OCI-LY7 (cell line): Measurements from ENCODE around the gene ATG4A. TPM values are rescaled to one million over a fixed set of nuclear protein-coding genes. Genes with fewer than 3 reads are reported as not detected.
A peak's percentile ranks its signal among the peaks of the same experiment; 100 is the strongest.

ENCODE experiments used
- BruUV-seq: library from RNA; stranded (reverse); fragments of 400-500 nt; replicated peaks from 2 replicates; lab custom pipeline; 2021; lab: Mats Ljungman, UMichigan
- CTCF ChIA-PET: fragments of 300-600 bp; sonication (Branson Sonifier 250); formaldehyde crosslinking; loops from one replicate; lab custom pipeline; 2022; ENCODE audit warnings: antibody characterized with exemption; ENCODE audit not compliant: unreplicated experiment; lab: Charles Lee
- POLR2A ChIA-PET: fragments of 300-600 bp; sonication (Branson Sonifier 250); formaldehyde crosslinking; loops from one replicate; lab custom pipeline; 2022; ENCODE audit warnings: antibody characterized with exemption; lab: Charles Lee
- DNase-seq: peaks from one replicate; pipeline ENCODE4 v3.0.0-alpha.2; 2015; ENCODE audit warnings: low spot score
- H2AFZ ChIP-seq: fragments of 200-600 bp; sonication (generic), shearing (Covaris generic); 2 replicates; pipeline ENCODE4 v1.6.1; 2014; ENCODE audit warnings: mild to moderate bottlenecking, antibody characterized with exemption, low read length, moderate library complexity
- H3K27ac ChIP-seq: fragments of 200-600 bp; sonication (generic); 2 replicates; pipeline ENCODE4 v1.5.1; 2014; ENCODE audit warnings: mixed run types, low read depth, mild to moderate bottlenecking, moderate library complexity, low read length, inconsistent platforms; ENCODE audit not compliant: poor library complexity, severe bottlenecking
- H3K36me3 ChIP-seq: fragments of 200-600 bp; sonication (generic); 2 replicates; pipeline ENCODE4 v1.6.1; 2014; ENCODE audit warnings: mild to moderate bottlenecking, antibody characterized with exemption, low read length, moderate library complexity, mixed read lengths; ENCODE audit not compliant: insufficient read depth
- H3K4me1 ChIP-seq: fragments of 200-600 bp; sonication (generic); 2 replicates; pipeline ENCODE4 v1.5.1; 2014; ENCODE audit warnings: mild to moderate bottlenecking, low read length; ENCODE audit not compliant: insufficient read depth, poor library complexity, severe bottlenecking
- H3K4me2 ChIP-seq: fragments of 200-600 bp; sonication (generic); 2 replicates; pipeline ENCODE4 v1.6.1; 2014; ENCODE audit warnings: mild to moderate bottlenecking, low read length
- H3K4me3 ChIP-seq: fragments of 200-600 bp; sonication (generic); 2 replicates; pipeline ENCODE4 v1.5.1; 2014; ENCODE audit warnings: mild to moderate bottlenecking, low read depth, low read length; ENCODE audit not compliant: poor library complexity, severe bottlenecking
- H3K79me2 ChIP-seq: fragments of 200-600 bp; sonication (generic); 2 replicates; pipeline ENCODE4 v1.6.1; 2016; ENCODE audit warnings: low read depth, mild to moderate bottlenecking, low read length, moderate library complexity, mixed read lengths; ENCODE audit not compliant: insufficient read depth
- H3K9me2 ChIP-seq: fragments of 200-600 bp; sonication (generic); 2 replicates; pipeline ENCODE4 v1.6.1; 2016; ENCODE audit warnings: mild to moderate bottlenecking, low read length, mixed read lengths; ENCODE audit not compliant: insufficient read depth
- H3K9me3 ChIP-seq: fragments of 200-600 bp; sonication (generic); 2 replicates; pipeline ENCODE4 v1.6.1; 2014; ENCODE audit warnings: mild to moderate bottlenecking, mixed run types, low read length, mixed read lengths
- H4K20me1 ChIP-seq: fragments of 200-600 bp; sonication (generic); 2 replicates; pipeline ENCODE4 v1.6.1; 2014; ENCODE audit warnings: mild to moderate bottlenecking, antibody characterized with exemption, low read length, moderate library complexity, mixed read lengths; ENCODE audit not compliant: insufficient read depth
- EZH2phosphoT487 ChIP-seq: fragments of 200-600 bp; sonication (generic); IDR thresholded peaks from 2 replicates; pipeline ENCODE4 v1.6.1; 2018; ENCODE audit warnings: low read depth, borderline replicate concordance, mild to moderate bottlenecking, mixed run types, antibody characterized with exemption, low read length, moderate library complexity, mixed read lengths
- intact Hi-C: fragments of 100-400 bp; cut with micrococcal nuclease; formaldehyde crosslinking; loops from one replicate; pipeline ENCODE4 v1.10.0; 2022; ENCODE audit not compliant: unreplicated experiment
- total RNA-seq, 2 experiments: library from RNA; depleted of rRNA in 1 of 2; stranded (reverse); fragments of >200 nt in 1 of 2; shearing (Covaris generic) in 1 of 2; gene quantifications; 2 replicates each; pipeline ENCODE4 v1.2.3, GENCODE V29; 2014 to 2022
- TF ChIP-seq, protein P1 (sequence below): fragments of 200-600 bp; sonication (generic); conservative IDR thresholded peaks from 2 replicates; pipeline ENCODE4 v1.5.1; 2014; ENCODE audit warnings: mild to moderate bottlenecking, antibody characterized with exemption, low read length, moderate library complexity, mixed read lengths

ATG4A gene
- total RNA-seq, 2 experiments from 2014 or later, result 9.9 to 14.7 TPM

DNA sequence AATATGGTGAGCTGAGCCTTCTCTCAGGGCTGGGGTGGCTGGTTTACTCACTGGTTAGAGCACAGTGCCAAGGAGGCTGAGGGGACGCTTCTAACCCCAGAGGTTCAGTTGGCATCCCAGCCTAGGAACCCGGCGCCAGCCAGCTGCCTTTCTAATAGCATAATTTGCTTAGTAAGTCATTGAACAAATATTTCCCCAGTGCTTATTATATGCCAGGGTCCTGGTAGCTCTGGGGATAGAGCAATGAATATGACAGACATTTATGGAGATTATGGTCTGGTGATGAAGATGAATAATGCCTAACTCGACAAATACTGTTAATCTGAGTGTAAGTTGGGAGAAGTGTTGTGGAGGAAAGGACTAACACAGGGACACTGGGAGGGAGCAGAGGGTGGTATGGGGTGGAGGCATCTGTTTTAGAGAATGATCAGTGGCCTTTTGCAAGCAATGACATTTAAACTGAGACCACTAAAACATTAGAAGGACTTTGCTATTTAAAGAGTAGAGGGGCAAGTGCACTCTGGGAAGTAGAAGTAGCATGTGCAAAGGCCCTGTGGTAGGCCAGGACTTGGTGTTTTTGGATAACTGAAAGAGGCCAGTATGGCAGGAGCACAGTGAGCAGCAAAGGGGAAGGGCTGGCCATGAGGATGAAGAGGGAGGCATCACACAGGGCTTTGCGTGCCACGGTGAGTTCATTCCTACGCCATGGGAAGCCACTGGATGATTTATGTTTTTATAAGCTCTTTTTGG is 71.9 kb downstream of the ATG4A start:
- Histone ChIP-seq H3K4me2 (no peak overlapping the region), H3K27ac (no peak overlapping the region), H3K4me3 (no peak overlapping the region), H2AFZ (no peak overlapping the region), H3K36me3 (no peaks in the 10 kb centered on the region), H4K20me1 (no peaks in the 10 kb centered on the region), H3K4me1 (no peaks in the 10 kb centered on the region), H3K79me2 (no peaks in the 10 kb centered on the region), H3K9me2 (no peaks in the 10 kb centered on the region), H3K9me3 (no peaks in the 10 kb centered on the region)
- intact Hi-C loops, result no loop called here
- no TSS peak for BruUV-seq
- DNase-seq, result no peak
- TF ChIP-seq EZH2phosphoT487, result no peak
- TF ChIP-seq, protein P1, sequence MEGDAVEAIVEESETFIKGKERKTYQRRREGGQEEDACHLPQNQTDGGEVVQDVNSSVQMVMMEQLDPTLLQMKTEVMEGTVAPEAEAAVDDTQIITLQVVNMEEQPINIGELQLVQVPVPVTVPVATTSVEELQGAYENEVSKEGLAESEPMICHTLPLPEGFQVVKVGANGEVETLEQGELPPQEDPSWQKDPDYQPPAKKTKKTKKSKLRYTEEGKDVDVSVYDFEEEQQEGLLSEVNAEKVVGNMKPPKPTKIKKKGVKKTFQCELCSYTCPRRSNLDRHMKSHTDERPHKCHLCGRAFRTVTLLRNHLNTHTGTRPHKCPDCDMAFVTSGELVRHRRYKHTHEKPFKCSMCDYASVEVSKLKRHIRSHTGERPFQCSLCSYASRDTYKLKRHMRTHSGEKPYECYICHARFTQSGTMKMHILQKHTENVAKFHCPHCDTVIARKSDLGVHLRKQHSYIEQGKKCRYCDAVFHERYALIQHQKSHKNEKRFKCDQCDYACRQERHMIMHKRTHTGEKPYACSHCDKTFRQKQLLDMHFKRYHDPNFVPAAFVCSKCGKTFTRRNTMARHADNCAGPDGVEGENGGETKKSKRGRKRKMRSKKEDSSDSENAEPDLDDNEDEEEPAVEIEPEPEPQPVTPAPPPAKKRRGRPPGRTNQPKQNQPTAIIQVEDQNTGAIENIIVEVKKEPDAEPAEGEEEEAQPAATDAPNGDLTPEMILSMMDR, result no peak
- CTCF ChIA-PET, result no interaction called here
- POLR2A ChIA-PET, result no interaction called here

DNA sequence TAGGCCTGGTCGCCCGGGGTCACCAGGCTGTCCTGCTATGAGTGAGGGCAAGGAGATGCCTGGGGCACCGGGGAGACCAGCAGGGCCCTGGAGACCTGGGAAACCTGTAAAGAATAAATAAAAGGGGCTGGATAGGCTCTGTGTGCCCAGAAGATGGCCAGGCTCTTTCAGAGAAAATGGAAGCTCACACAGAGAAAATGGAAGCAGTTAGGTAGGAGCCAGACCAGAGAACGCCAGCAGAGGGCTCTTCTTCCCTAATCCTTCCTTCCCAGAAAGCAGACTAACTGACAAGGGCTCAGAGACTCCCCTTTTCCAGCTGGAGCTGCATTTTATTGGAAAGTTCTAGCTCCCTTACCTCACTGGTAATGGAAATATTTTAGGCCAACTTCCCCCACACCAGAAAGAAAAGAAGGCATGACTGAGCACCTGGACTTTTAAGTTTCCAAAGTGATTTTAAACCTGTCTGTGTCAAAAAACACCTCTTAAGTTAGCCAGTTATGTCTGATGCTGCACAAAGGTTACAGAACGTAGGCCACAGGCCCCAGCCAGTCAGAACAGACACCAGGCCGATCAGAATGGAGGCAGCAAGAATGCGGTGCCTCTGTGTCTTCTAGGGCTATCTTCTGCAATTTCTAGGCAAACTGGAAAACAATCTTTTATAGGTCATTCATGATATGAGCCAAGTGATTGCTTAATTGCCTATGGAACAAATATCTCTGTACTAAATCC is 74.0 kb downstream of the ATG4A start:
- no peak for DNase-seq
- Histone ChIP-seq H3K36me3 (no peaks in the 10 kb centered on the region), H3K4me1 (no peaks in the 10 kb centered on the region), H3K4me3 (no peak overlapping the region), H3K9me2 (no peaks in the 10 kb centered on the region), H4K20me1 (no peaks in the 10 kb centered on the region), H3K4me2 (no peak overlapping the region), H2AFZ (no peak overlapping the region), H3K9me3 (no peaks in the 10 kb centered on the region), H3K79me2 (no peaks in the 10 kb centered on the region), H3K27ac (no peak overlapping the region)
- intact Hi-C loops, result no loop called here
- ChIA-PET POLR2A (no interaction called here), CTCF (no interaction called here)
- TF ChIP-seq, protein P1, result peak; percentile 36
- no peak for TF ChIP-seq EZH2phosphoT487
- no TSS peak for BruUV-seq
